ENCODE results near the gene ABCE1.

Gene ABCE1

DNA sequence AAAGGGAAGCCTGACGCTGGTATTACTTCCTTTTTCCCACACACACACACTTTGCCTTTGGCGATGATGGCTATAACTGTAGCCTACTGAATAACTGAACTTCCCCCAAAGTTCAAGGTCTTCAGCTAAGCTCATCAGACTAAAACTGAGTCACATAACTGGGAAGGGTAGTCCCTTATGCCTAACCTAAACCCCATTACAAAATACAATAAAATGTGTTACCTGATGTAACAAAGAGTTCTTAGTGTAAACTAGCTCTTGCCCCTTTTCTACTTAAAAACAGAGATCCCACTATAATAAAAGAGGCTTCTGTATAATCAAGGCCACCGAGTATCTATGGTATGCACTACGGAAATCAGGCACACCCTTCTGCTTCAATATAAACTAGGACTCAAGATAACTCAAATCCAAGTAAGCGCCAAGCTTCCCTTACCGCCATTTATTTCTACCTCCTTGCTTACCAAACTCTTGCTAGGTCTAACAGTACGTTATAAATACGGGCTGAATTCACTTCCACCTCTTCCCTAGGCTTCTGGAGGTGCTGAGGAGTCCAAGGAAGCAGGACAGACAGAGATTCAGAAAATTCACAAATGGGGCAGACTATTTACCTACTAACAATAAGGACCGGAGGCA, 79.9 kb downstream of the ABCE1 start:
- DNase-seq = no peak

DNA sequence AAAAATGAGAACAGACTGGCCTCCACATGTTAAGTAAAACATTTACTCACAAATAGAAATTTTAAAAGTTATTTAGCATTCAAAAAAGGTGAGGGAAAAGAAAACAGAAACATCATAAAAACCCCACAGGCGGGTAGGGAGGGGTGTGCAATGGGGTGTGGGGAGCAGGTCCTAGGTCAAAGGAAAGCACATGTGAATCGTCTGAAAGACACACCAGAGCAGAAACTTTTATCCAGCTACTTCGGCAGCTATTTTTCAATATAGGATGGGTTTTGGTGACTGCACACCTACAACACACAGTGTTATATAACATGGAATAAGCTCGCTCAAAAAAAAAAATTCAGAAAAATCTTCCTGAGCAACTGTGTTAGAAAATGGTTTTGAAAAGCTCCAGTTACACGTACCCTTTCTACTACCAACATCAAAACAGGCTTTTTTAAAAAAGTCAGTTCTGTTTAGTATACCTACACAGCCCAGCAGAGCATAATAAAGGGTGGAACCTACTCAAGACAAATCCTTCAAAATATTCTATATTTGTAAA, 80.7 kb downstream of the ABCE1 start:
- no peak for DNase-seq

Data from activated naive CD4-positive, alpha-beta T cell treated with anti-CD3 and anti-CD28 coated beads, Interleukin-2, amount 50 U/mL, for 16 hours (primary cell).